ENCODE results near the gene CNTN3. TPM values are rescaled to one million over a fixed set of nuclear protein-coding genes. Genes with fewer than 3 reads are reported as not detected.

CNTN3 gene
- total RNA-seq, 2 experiments from 2014 or later: not detected

- POLR2A ChIA-PET: no interaction called here
- H3K79me2 ChIP-seq (ENCODE audit: insufficient read depth, low read depth, low read length): no peaks in the 10 kb centered on the region
- H3K36me3 ChIP-seq (ENCODE audit: insufficient read depth, low read length): no peaks in the 10 kb centered on the region
- no peaks in the 10 kb centered on the region for H3K9me2 ChIP-seq (ENCODE audit: insufficient read depth, low read length)
- H2AFZ ChIP-seq (ENCODE audit: low read length): no peak overlapping the region
- H3K4me3 ChIP-seq (ENCODE audit: low read depth, low read length, poor library complexity, severe bottlenecking): no peak overlapping the region
- no peak for TF ChIP-seq CTCF (conservative IDR thresholded peaks at IDR 0.05; ENCODE audit: low read length)
- no peak for TF ChIP-seq EZH2phosphoT487 (IDR thresholded peaks at IDR 0.05; ENCODE audit: borderline replicate concordance, low read depth, low read length)
- DNase-seq (ENCODE audit: low spot score): no peak
- no TSS peak for BruUV-seq (replicated peaks)
- intact Hi-C loops (cut with micrococcal nuclease; ENCODE audit: unreplicated experiment): no loop called here
- H3K4me2 ChIP-seq (ENCODE audit: low read length): no peak overlapping the region
- no peaks in the 10 kb centered on the region for H4K20me1 ChIP-seq (ENCODE audit: insufficient read depth, low read length)
- H3K9me3 ChIP-seq (ENCODE audit: low read length): no peaks in the 10 kb centered on the region
- H3K27ac ChIP-seq (ENCODE audit: low read depth, low read length, poor library complexity, severe bottlenecking): no peak overlapping the region
- H3K4me1 ChIP-seq (ENCODE audit: insufficient read depth, low read length, poor library complexity, severe bottlenecking): no peaks in the 10 kb centered on the region
- CTCF ChIA-PET (ENCODE audit: unreplicated experiment): no interaction called here
These were observed 11.6 kb upstream of the CNTN3 start for GRCh38 chr3:74626011-74626410.

GRCh38 chr3:74624301-74624700 is 9.8 kb upstream of the CNTN3 start:
- Histone ChIP-seq H3K4me2 (ENCODE audit: low read length) (no peak overlapping the region), H3K9me2 (ENCODE audit: insufficient read depth, low read length) (no peaks in the 10 kb centered on the region), H3K4me1 (ENCODE audit: insufficient read depth, low read length, poor library complexity, severe bottlenecking) (no peaks in the 10 kb centered on the region), H2AFZ (ENCODE audit: low read length) (no peak overlapping the region), H3K27ac (ENCODE audit: low read depth, low read length, poor library complexity, severe bottlenecking) (no peak overlapping the region), H4K20me1 (ENCODE audit: insufficient read depth, low read length) (no peaks in the 10 kb centered on the region), H3K9me3 (ENCODE audit: low read length) (no peaks in the 10 kb centered on the region), H3K4me3 (ENCODE audit: low read depth, low read length, poor library complexity, severe bottlenecking) (no peak overlapping the region), H3K79me2 (ENCODE audit: insufficient read depth, low read depth, low read length) (no peaks in the 10 kb centered on the region), H3K36me3 (ENCODE audit: insufficient read depth, low read length) (no peaks in the 10 kb centered on the region)
- intact Hi-C loops (cut with micrococcal nuclease; ENCODE audit: unreplicated experiment): no loop called here
- TF ChIP-seq EZH2phosphoT487 (IDR thresholded peaks at IDR 0.05; ENCODE audit: borderline replicate concordance, low read depth, low read length): no peak
- ChIA-PET CTCF (ENCODE audit: unreplicated experiment) (no interaction called here), POLR2A (no interaction called here)
- BruUV-seq (replicated peaks): no TSS peak
- DNase-seq (ENCODE audit: low spot score): no peak

GRCh38 chr3:74623261-74623836 is 8.9 kb upstream of the CNTN3 start:
- Histone ChIP-seq H4K20me1 (ENCODE audit: insufficient read depth, low read length) (no peaks in the 10 kb centered on the region), H3K27ac (ENCODE audit: low read depth, low read length, poor library complexity, severe bottlenecking) (no peak overlapping the region), H3K9me2 (ENCODE audit: insufficient read depth, low read length) (no peaks in the 10 kb centered on the region), H3K9me3 (ENCODE audit: low read length) (no peaks in the 10 kb centered on the region), H3K79me2 (ENCODE audit: insufficient read depth, low read depth, low read length) (no peaks in the 10 kb centered on the region), H3K4me2 (ENCODE audit: low read length) (no peak overlapping the region), H3K36me3 (ENCODE audit: insufficient read depth, low read length) (no peaks in the 10 kb centered on the region), H3K4me1 (ENCODE audit: insufficient read depth, low read length, poor library complexity, severe bottlenecking) (no peaks in the 10 kb centered on the region), H3K4me3 (ENCODE audit: low read depth, low read length, poor library complexity, severe bottlenecking) (no peak overlapping the region), H2AFZ (ENCODE audit: low read length) (no peak overlapping the region)
- no peak for DNase-seq (ENCODE audit: low spot score)
- no peak for TF ChIP-seq CTCF (conservative IDR thresholded peaks at IDR 0.05; ENCODE audit: low read length)
- no peak for TF ChIP-seq EZH2phosphoT487 (IDR thresholded peaks at IDR 0.05; ENCODE audit: borderline replicate concordance, low read depth, low read length)
- CTCF ChIA-PET (ENCODE audit: unreplicated experiment): no interaction called here
- intact Hi-C loops (cut with micrococcal nuclease; ENCODE audit: unreplicated experiment): no loop called here
- POLR2A ChIA-PET: no interaction called here
- BruUV-seq (replicated peaks): no TSS peak

Data from OCI-LY7 (cell line).